ENCODE measurements around the gene NIPAL3.

- TF ChIP-seq POLR2A (IDR thresholded peaks at IDR 0.05) (no peak), CTCF (IDR thresholded peaks at IDR 0.05) (no peak)
Measured at GRCh38 chr1:24373710-24374109, 41.9 kb upstream of the NIPAL3 start.
